GM19455 (cell line): ENCODE data around the gene KNDC1.
A peak's percentile ranks its signal among the peaks of the same experiment; 100 is the strongest.

Source experiments
- ATAC-seq: cut with Tn5 transposase; IDR thresholded peaks from one replicate; pipeline ENCODE4 v1.9.1; 2021; ENCODE audit not compliant: unreplicated experiment

Gene KNDC1

DNA sequence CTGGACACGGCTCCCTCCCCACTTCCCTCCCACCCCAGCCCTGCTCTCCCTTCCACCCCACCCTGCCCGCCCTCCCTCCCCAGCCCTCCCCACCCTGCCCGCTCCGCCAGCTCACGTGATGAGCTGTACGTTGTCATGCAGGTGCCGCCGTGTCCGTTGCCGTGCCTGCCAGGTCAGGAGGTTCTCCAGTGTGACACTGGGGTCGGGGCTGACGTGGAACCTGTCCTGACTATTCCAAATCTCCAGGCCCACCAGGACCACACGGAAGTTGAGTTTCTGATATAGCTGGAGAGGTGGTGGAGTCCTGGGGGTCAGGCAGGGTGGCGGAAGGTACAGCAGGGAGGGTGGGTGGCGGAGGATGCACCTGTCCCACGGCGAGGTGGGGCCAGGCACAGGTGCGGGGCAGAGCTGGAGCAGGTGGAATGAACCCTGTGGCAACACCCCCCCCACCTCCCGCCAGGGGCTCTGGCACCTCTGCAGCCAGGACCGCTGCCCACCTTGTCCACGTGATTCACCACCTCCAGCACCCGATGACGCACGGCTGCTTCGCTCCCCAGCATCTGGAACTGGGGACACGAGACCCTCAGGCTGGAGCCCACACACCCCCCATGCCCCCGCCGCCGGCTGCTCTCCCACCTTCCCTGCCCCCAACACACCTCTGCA lies 112.4 kb downstream of the KNDC1 start:
- no peak for ATAC-seq

DNA sequence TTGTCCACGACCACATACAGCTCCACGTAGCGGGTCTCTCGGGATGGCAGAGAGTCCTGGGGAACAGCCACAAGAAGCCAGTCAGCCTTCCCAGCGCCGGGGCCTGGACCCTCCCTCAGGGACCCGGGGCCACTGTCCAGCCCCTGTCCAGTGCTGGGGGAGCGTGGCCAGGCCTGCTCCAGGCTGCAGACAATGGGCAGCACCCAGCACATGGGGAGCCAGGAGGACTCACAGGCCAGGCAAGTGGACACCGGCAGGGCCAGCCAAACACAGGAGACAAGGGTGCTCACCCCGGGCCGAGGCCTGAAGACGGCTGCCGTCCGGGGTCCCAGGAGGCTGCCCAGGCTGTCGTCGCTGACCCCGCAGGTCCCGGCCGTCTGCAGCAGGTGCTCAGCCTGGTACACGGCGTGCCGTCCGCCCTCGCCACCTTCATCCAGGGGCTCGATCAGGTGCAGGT lies 113.0 kb downstream of the KNDC1 start:
- ATAC-seq, result no peak

DNA sequence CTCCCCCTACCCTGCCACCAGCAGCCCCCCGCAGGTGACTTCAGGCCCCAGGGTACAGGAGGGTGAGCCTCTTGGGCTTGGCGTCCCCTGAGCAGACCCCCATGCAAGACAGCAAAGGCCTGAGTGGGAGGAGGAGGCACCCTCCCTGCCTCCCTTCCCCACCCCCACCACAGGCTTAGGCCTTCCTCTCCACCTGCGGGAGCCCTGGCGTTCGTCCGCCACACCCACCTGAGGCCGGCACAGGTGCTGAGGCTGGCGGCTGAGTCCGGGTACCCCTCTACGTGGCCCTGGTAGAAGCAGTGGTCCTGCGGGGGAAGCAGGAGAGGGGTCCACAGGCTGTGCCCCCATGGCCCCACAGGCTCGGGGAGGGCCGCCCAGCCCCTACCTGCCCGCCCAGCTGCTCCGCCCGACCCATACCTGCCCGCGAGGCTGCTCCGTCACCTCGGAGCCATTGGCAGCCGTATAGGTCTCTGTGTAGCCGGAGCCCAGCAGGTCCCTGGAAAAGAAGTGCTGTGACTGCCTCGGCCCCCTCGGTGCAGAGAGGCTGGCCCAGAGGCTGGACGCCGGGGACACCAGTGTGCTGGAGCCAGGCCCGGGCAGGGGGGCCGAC lies 113.6 kb downstream of the KNDC1 start:
- no peak for ATAC-seq

DNA sequence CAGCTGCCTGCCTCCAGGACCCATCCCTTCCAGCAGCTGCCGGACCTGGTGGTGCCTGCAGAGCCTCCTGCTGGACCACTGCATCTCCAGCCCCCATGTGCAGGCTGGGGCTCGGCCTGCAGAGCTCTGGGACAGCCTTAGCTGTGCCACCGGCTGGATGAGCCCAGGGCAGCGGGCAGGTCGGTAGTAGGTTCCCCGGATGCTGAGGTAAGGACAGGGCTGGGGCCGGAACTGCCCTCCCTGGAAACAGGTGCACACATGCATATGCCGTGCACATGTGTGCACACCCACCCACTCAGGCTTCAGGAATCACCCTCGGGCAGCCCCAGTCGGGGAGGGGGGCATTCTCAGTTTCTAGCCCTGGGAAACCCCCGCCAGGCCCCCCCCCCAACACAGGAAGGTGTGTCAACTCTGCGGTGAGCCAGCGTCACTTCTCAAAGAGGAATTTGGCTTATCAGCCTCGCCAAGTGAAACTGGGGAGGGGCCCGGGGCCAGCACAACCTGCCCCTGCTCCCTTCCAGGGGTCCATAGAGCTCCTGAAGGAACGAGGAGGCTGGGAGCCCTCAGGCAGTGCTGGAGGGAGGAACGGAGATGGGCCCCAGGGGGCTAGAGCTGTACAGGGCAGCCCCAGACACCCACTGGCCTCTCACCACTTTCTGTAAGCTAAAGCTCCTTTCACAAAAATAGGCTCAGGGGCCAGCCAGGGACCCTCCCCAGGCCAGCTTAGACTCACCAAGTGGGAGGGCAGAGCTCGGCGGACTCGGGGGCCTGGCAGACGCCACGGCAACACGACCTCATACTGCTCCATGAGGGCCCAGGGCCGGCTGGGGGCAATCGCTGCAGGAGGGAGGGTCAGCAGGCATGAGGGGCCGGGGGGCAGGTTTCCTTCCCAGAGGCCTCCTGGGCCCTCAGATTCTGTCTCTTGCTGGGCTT lies 115.0 kb downstream of the KNDC1 start:
- peak; percentile 42 for ATAC-seq

DNA sequence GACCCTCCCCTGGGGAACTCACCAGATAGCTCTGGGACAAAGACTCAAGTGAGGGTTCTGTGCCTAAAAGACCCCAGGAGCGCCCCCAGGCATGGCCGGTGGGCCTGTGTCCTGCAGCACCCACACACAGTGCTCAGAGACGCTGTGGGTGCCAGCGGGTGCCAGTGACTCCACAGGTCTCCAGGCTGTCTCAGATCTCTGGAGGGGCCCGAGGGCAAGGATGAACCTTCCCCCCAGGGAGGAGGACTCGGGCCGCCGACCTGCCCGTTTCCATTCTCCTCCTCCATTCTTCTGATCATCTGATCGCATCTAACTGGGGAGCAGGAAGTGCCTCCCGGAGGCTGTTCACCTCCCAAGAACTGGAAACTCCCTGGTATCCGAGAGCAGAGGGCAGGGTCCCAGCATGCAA lies 115.7 kb downstream of the KNDC1 start:
- peak; percentile 44 for ATAC-seq
